ENCODE data around the gene GAB1.
A peak's percentile ranks its signal among the peaks of the same experiment; 100 is the strongest.

GAB1 gene

DNA sequence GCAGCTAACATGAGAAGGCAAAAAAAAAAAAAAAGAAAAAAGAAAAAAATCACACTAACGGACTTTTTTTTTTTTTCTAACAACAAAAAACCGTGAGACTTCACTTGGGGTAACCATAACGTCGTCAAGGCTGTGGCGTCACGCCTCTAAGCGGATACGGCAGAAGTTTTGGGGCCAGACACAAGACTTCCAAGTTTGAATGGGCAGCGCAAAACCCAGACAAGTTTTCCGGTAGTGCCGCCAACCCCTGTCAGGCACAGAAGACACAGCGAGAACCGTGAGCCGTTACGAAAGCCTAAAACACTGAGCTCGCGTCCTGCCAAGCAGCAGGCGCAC, 176.3 kb downstream of the GAB1 start:
- no peak for DNase-seq

- peak; percentile 99 for DNase-seq
These were observed 176.9 kb downstream of the GAB1 start, which contains the start of gene SMARCA5 for GRCh38 chr4:143513314-143514168. Gene SMARCA5, plus strand, starts transcription at chr4:143513702. Its CDS starts 223 bp downstream, at chr4:143513925.

- DNase-seq: no peak
These were observed 177.5 kb downstream of the GAB1 start for GRCh38 chr4:143514169-143514495.

DNA sequence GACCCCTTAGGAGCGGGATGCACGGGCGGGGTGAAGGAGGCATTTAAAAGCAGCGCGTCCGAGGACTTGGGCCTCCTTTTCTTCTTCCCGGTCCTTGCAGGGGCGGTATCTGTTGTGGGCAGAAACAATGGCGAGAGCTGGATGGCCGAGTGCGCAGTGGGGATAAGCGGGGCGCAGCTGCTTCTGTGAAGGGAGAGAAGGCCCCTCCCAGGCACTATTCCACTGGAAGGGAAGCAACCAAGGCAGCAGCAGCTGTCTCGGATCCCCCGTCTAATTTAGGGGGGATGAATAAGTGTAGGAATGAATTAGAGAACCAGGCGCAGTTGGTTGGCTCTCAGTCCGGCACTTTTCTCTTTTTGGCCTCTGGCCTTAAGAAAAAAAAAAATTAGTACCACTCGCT, 177.8 kb downstream of the GAB1 start:
- peak; percentile 63 for DNase-seq

DNA sequence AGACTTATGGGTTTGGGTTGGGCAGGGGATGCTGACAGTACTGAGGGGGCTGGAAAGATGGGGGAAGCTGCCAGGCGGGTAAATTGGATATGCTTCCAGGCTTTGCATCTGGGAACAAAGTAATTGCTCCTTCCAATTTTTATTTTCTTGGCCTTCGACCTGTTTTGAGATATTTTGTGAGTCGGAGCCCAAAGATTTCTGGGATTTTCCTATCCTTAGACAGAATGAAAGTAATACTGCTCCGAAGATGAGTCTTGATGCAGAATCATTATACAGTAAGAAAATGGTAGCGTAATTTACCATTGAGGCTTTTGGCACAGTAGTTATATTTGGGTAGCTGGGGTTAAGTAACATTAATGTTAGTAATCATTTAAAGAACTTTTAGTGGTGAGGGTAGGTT, 178.2 kb downstream of the GAB1 start:
- no peak for DNase-seq

GRCh38 chr4:143515905-143516304, 179.2 kb downstream of the GAB1 start:
- no peak for DNase-seq

DNA sequence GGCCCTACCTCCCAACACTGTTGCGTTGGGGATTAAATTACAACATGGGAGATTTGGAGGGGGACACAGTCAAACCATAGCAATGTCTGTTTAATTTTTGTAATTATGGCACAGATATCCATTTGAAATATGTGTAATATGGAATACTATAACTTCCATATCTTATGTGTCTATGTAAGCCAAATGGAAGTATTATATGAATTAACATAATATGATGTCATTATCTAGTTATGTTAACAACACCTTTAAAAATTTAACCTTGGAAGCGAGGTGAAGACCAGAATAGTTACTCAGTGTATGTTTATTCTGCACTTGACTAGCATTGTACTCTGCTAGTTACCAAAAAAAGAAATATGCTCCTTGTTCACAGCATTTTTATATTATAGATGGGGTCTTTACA, 181.1 kb downstream of the GAB1 start:
- no peak for DNase-seq
